GM19452 (cell line): ENCODE measurements around the gene HOXD3.

Source experiments
- ATAC-seq: cut with Tn5 transposase; IDR thresholded peaks from one replicate; pipeline ENCODE4 v1.9.1; 2021; ENCODE audit not compliant: unreplicated experiment

The HOXD3 gene

DNA sequence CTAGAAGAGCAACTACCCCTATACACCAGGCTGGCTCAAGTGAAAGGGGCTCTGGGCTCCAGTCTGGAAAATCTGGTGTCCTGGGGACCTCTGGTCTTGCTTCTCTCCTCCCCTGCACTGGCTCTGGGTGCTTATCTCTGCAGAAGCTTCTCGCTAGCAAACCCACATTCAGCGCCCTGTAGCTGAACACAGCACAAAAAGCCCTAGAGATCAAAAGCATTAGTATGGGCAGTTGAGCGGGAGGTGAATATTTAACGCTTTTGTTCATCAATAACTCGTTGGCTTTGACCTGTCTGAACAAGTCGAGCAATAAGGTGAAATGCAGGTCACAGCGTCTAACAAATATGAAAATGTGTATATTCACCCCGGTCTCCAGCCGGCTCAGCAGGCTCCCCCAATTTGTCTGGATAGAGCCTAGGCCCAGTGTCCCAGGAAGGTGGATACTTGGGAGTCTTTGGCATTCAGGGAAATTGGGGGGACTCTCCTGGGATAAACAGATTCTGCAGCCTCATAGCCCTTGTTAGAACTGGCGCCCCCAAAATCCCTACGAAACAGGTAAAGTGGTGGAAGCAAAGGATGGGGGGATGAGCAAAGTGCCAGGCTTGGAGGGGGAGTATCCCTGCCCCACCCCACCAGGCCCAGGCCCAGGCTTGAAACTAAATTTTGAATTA lies 8.2 kb upstream of the HOXD3 start:
- ATAC-seq: no peak

DNA sequence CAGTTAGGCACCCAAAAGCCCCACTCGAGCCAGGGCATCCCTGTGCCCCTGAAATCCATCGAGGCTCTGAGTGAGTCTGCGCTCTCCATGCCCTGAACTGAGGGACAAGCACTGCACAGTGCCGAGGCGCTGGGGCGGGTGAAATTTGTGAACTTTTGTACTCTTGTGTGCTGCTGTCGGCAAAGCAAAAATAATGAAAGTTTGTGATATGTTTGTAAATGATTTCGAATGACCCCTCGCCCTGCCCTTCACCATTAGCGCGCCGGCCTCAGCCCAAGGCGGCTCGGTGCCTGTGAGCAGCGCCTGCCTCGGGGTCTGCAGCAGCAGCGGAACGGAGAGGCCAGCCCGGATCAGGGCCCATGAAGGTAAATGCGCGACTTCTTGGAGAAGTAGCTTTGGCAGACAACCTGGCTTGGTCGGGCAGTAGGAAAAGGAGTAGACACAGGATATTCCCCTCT lies 7.6 kb upstream of the HOXD3 start:
- no peak for ATAC-seq

DNA sequence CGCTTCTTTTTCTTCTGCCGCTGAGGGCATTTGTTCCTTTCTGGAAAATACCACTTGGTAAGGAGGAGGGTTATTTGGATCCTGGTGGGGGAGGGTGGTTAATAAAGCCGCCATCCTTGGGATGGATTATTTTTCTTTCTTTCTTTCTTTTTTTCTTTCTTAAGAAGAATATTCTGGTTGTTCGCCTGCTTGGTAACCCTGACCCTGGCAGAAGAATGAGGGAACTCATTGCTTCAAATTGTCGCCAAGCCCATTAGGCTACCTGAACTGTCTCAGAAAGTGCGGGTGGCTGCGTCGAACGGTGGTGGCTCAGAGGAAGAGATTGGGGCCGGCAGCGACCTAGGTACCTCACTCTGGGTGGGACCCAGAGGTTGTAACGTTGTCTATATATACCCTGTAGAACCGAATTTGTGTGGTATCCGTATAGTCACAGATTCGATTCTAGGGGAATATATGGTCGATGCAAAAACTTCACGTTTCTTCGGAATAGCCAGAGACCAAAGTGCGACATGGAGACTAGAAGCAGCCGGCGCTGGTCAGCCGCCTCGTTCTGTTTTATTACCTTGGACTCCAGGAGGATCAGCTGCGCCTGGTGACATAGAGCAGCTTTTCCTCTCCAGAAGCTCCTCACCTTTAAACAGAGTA lies 7.0 kb upstream of the HOXD3 start:
- ATAC-seq: no peak

DNA sequence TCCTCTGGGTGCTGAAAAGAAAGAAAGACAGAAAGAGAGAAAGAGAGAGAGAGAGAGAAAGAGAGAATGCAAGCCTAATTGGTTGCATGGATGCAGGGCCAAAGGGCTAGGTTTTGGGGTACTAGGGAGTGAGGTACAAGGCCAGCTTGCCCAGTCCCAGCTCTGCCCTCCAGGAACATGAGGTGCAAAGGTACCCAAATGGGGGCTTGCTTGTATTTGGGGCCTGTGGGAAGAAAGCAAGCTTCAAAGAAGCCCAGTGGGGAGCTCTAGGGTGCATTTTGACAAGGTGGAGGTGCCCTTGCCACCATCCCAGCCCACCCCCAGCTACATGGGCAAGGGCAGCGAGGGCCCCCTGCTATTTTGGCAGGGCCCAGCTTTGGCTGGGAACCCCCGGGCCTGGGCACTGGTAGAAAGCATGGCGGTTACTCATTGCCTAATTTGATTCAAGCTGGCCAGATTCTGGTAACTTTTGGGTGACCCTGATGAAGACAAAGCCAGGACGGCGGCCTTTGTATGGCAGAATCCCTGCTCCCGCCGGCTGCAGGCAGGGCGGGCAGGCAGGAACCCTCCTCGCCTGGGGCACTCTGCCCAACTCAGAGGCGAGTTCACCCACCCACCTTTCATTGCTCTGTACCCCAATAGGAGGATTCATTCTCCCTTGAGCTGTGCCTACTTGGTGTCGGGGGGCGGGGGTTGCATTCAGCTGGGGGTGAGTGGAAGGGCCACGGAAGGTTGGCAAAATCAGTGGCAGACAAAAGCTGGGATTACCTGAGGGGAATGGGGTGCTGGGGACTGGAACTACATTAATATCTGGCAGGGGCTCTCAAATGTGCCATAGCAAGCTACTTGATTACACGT lies 6.3 kb upstream of the HOXD3 start:
- ATAC-seq: no peak

DNA sequence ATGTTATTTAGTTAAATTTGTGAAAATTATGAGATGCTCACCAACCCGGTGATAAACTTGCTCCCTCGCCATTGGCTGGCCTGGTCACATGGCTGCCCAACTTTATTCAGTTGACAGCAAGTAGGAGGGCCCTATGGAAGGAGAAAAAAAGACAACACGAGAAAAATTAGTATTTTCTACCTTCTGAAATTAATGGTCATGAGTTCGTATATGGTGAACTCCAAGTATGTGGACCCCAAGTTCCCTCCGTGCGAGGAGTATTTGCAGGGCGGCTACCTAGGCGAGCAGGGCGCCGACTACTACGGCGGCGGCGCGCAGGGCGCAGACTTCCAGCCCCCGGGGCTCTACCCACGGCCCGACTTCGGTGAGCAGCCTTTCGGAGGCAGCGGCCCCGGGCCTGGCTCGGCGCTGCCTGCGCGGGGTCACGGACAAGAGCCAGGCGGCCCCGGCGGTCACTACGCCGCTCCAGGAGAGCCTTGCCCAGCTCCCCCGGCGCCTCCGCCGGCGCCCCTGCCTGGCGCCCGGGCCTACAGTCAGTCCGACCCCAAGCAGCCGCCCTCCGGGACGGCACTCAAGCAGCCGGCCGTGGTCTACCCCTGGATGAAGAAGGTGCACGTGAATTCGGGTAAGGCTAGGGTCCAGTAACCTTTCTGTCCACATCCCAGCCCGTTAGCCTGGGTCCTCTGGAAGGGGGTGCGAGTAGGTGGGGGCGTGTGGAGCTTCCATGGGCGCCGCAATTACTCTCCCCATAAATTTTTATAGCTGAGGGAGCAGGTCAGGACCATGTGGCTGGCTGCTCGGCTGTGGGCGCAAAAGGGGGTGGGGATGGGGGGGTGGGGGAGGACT lies 5.4 kb upstream of the HOXD3 start, which contains the start of gene HOXD4:
HOXD4 (plus strand) TSS at position 109 of the 846 bp plus-strand sequence; CDS start at position 193, 84 bp downstream.
- ATAC-seq: no peak

DNA sequence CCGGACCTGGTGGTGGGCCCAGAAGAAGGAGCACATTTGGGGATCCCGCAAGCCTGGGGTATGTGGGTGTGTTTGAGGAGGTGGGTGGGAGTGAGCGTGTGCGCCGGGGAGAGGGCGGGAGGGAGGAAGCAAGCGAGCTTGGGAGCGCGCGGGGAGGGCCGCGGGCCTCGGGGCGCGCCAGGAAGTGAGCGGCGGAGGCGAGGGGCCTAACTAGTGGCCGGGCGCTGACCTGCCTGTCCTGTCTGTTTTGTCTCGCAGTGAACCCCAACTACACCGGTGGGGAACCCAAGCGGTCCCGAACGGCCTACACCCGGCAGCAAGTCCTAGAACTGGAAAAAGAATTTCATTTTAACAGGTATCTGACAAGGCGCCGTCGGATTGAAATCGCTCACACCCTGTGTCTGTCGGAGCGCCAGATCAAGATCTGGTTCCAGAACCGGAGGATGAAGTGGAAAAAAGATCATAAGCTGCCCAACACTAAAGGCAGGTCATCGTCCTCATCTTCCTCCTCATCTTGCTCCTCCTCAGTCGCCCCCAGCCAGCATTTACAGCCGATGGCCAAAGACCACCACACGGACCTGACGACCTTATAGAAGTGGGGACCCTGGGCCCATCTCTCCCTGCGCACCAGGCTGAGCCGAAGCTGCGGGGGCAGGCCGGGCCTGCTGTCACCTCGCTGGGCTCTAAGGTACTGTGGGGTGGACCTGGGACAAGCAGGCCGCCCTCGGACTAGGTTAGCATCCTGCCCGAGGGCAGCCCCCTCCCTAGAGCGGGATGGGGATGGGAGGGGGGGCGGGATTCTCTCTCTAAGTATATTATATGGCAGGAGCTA lies 4.5 kb upstream of the HOXD3 start:
- ATAC-seq: no peak

DNA sequence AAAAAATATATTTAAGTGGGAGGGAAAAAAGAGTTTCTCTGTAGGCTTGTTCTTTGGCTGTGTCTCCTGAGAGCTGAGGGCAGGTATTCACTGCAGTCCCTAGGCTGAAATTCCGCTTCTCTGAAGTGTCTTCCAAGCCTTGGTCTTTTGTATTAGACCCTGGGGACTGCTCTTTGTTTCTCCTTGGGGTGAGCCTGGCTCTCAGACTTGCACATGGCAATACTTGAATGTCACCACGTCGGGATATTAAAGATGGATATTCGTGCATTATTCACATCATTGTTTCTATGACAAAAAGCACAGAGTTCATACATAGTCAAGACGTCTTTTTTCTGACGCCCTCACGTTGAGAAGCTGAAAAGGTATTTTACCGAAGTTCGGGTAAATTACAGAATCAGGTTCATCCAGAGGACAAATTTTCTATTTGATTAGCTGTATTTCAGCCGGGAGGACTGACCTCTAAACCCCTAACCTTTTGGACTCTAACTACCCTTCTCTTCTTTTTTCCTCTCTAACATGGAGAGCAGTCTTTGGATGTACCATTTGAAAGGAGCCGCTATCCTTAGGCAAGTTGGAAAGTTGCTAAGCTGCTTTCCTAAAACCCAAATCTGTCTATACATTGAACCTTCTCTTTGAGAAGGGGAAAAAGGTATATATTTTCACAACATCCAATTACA lies 2.4 kb upstream of the HOXD3 start:
- no peak for ATAC-seq

DNA sequence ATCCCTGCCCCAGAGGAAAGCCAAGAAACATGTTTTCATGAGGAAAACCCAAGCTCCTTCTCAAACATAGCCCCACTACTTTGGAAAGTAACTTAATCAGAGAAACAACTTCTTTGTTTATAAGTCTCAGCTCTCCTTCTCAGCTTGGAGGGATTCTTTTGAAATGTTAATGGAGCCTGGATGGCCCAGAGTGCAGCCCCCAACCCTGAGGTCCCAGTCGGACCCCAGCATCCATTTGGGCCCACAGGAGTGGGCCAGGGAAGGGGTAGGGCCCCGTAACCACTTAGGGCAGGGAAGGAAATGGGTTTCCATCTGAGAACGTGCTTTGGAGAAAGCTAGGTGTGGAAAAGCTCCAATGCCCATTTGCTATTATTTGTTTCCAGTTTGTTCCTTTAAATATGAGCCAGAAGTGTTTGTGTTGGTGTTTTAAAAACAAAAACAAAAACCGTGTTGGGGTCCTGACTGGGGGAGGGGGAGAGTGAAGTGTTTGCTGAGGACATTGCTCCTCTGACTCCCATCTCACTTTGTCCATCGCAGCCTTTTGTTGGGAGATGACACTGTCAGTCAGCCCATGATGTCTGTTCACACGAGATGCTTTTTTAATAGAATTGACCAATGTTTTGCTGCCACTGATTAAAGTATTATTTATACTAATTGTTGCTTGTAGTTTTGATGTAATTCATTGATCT lies 1.6 kb upstream of the HOXD3 start:
- no peak for ATAC-seq

DNA sequence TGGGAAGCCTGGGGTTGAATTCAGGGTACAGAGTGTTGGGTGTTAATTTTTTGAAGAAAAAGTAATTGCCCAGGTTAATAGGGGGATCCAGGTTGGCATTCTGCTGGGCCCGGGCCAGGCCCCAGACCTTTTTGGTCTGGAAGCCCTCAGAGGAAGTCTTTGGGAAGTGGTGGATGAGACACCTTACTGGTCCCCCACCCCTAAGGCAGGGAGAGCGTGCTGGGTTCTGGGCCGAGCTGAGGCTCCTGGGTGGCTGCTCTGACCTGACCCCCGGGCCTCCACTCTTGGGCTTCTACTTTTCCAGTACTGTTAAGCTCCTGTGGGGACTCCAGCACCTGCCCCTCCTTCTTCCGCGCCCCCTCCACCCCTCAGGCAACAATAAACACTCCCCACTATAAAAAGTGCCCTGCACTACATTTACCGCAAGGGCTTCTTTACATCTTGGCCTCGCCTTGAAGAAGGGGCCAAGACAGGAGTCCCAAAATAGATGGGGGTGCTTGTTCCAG lies 753 bp upstream of the HOXD3 start:
- ATAC-seq: no peak

DNA sequence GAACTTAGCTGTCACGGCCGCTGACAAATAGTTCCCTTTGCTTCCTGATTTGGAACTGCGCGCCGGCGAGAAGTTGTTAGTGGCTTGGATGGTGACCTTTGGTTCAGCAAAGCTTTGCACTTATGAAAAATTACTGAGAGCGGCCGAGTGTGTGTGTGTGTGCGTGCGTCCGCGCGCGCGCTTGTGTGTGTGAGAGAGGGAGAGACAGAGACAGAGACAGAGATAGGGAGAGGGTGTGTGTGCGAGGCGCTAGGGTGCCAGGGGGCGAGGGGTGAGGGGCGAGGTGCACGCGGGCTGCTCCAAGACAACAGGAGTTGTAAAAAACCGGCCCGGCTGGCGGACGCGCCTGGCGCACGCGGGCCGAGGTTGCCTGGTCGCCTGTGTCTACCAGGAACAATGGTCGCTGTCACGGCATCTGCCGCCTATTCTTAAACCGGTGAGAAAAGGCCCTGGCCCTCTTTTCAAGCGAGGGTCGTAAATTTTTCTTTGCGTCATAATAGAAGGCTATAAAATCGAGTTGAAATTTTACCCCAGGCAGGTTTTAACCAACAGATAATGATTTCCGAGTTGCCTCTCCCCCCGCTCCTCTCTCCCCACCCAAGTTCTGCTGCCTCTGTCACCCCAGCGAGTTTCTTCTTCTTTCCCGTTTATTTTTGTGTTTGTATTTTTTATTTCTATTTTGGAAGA lies 535 bp downstream of the HOXD3 start:
- no peak for ATAC-seq

DNA sequence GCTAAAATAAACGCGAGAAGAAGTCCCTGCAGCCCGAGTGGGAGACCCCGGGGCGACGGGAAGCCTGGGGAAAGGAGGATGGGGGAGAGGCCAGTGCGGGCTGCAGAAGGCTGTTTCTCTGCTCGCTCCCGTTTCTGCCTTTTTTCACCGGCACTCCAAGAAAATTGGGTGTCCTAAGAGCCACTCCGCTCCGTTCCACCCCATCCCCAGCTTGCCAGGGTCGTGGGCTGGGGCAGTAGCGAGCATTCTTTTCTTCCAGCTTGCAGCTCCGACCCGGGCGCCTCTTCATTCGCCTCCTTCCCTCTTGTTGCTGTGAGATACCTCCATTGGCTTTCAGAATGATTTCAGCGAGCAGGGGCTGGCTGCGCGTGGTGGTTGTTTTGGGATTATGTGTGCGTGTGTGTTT lies 1.1 kb downstream of the HOXD3 start:
- ATAC-seq: no peak

DNA sequence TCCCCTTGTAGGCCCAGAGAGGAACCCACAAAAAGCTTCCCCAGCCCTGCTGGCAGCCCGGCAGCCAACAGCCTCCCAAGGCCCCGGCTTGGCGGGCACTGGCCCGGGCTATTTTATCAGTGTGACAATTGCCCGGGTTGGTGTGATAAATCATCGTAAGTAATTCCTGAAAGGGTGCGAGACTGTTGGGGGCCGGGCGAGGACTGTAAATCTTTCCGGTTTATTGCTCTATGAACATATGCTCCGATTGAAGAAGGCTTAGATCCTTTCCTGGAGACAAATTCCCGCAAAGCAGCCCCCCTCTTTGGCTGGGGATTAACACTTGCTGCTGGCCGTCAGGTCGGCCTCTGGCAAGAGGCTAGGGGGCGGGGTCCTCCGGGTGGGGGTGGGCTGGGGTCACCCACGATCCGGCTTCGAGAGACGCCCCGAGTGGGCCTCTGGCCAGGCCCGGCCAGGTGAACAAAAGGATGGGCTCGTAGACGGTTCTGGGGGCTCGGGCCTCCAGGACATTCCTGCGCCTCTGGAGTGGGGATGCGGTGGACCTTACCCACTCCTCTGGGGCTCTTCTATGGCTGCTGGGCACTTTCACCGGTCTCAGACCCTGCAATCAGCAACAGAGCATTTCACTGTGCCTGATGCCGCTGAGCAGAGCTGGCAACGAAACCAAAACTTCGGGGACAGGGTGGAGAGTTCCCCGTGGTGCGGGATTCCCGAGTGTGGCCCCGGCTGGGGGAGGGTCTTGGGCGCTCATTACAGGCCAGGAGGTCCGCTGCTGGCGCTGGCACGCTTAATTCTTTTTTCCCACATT lies 2.0 kb downstream of the HOXD3 start:
- ATAC-seq: no peak

DNA sequence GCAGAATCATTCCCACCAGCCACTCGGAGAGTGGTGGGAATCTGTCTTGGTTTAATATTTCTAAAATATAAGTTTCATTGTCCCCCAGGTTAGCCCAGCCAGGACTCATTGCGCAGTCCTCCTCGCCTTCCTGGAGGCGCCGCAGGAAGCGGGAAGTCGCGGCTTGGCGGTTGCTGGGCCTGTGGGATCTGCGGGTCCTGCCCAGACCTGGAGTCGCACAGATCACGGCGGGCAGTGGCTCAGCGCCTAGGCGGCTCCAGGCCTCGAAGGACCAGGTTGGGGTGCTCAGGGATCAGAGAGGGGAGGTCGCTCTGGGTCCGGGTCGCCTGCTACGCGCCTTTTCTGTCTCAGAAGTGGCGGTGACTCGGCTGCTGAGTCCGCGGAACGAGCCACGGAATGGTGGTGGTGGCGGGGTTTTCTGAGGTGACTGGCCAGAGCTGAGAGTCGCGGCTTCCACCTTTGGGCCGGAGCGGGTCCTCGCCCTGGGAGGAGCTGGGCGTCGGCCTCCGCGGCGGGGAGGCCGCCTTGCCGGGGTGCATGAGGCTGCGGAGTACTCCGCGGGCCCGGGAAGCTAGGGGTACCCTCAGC lies 2.6 kb downstream of the HOXD3 start:
- ATAC-seq: no peak

DNA sequence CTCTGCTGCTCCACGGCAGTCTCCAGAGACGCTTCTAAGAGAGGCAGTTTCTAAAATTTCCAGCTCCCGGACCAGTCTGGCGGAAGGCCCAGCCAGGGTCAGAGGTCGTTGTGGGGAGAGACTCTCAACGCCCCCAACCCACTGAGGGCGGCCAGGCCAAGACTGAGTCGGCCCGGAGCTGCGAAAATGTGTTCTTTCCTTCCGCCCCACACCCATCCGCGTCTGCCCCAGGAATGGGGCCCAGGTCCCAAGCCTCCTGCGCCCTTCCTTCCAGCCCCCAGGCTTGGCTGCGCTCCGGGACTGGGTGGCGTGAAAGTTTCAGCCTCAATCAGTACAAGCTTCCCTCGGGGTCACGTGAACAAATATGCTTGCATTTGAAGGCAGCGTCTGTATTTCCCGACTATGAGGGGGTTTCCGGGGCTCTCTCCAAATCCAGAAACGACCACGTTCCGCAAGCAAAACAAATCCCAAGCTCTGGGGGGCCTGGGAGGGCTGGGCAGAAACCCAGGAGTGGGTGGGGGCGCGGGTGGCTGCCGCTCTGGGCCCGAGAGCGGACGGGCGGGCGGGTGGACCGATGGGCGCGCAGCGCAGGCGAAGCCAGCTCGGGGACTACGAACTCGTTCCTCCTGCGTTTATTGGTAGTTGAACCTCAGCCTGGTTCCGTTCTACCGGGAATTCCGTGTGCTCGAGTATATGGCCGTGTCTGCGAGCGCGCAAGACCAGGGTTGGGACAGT lies 3.3 kb downstream of the HOXD3 start:
- no peak for ATAC-seq

DNA sequence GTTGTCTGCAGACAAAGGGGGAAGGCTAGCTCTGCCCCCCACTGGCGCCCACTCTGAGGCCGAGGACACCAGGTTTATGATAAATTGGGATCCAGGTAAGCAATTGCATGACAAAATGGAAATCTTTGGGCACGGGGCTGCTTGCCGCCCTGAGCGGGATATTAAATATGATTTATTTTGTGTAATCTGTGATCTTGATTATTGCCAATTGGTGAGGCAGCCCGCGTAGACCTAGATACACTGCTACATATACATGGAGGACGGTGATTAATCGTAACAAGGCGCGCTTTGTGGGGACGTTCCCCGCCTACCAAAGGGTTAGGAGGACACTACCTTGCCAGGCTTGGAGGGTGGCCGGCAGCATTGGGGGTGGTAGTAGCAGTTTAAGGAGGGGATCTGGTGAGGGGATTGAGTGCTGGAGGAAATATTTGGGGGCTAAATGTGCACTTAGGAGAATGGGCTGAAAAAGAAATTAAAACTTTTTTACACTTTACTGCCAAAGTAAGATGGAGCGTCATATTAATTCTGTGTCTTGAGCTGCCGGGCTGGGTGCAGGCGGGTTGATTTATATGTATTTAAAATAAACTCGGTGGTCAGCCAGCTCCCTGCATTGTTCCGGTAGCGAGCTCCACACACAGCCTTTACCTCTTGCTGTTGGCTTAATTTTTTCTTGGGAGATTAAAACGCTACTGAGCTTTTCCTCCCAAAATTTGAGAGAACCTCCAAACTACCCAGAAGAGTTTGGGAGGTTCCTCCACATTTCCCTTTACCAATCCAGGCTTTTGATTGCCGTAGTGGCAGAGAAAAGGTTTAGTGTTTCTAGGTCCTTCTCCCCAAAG lies 4.1 kb downstream of the HOXD3 start:
- ATAC-seq: no peak
